ENCODE measurements around the gene GALNT9.

DNA sequence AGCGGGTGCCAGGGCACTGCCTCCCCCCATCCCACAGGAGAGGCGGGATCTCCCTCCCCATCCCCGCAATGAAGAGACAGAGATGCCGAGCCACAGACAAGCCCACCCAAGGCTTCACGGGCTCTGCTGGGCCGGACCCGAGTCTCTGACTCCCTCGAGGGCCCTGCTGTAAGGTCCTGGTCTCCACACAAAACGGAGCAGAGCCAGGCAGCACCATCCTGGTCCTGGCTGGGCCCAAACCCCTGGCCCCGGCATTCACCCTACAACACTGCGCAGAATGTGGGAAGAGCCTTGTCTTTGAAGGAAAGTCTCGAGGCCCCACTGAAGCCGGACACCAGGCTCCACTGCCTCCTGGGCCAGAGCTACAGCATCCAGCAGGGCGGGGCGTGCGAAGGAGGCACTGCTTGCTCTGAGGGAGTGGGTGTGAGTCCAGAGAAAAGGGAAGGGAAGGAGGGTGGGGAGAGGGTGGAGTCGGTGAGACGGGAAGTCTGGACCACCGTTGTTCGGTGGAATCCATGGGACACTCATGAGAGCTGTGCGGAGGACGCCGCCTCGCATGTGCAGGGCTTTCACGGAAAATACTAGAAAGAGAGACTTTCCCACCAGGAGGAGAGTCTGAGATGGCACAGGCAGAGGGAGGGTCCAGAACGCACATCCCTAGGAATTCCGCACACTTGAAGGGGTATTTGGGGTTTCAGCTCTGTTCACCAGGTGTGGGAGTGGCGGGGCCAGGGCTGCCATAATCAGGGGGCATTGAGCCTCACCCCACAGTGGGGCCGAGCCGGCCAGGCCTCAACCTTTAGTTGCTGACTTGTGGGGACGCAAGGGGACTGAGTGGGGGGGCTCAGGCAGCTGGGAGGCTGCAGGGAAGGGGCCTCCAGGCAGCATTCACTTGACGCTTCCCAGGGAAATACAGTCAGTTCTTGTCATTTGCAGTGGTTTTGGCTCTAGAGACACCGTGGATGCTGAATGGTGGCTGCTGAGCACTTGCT lies 36.8 kb downstream of the GALNT9 start:
- TF ChIP-seq, protein P1, sequence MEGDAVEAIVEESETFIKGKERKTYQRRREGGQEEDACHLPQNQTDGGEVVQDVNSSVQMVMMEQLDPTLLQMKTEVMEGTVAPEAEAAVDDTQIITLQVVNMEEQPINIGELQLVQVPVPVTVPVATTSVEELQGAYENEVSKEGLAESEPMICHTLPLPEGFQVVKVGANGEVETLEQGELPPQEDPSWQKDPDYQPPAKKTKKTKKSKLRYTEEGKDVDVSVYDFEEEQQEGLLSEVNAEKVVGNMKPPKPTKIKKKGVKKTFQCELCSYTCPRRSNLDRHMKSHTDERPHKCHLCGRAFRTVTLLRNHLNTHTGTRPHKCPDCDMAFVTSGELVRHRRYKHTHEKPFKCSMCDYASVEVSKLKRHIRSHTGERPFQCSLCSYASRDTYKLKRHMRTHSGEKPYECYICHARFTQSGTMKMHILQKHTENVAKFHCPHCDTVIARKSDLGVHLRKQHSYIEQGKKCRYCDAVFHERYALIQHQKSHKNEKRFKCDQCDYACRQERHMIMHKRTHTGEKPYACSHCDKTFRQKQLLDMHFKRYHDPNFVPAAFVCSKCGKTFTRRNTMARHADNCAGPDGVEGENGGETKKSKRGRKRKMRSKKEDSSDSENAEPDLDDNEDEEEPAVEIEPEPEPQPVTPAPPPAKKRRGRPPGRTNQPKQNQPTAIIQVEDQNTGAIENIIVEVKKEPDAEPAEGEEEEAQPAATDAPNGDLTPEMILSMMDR (IDR thresholded peaks at IDR 0.05 in 2 of 3, conservative IDR thresholded peaks at IDR 0.05 in 1 of 3; ENCODE audit: borderline replicate concordance in 1 of 3, insufficient read depth in 1 of 3, low read depth in 2 of 3, low read length in 2 of 3) = no peak
- no peak for TF ChIP-seq RAD21 (IDR thresholded peaks at IDR 0.05; ENCODE audit: low read depth)
- no peak for TF ChIP-seq EZH2phosphoT487 (IDR thresholded peaks at IDR 0.05; ENCODE audit: borderline replicate concordance)
- TF ChIP-seq EZH2 (IDR thresholded peaks at IDR 0.05) = no peak
- TF ChIP-seq POLR2AphosphoS5 (IDR thresholded peaks at IDR 0.05; ENCODE audit: low read depth, low read length) = no peak
- no peak for TF ChIP-seq POLR2A (IDR thresholded peaks at IDR 0.05; ENCODE audit: borderline replicate concordance, extremely low read depth, insufficient read depth, insufficient read length)
- TF ChIP-seq EGR1 (IDR thresholded peaks at IDR 0.05; ENCODE audit: low read depth) = no peak
- no peak for TF ChIP-seq ZNF274 (IDR thresholded peaks at IDR 0.05; ENCODE audit: low read depth, low read length)
- no peak for TF ChIP-seq JUND (IDR thresholded peaks at IDR 0.05)
- TF ChIP-seq, protein P2, sequence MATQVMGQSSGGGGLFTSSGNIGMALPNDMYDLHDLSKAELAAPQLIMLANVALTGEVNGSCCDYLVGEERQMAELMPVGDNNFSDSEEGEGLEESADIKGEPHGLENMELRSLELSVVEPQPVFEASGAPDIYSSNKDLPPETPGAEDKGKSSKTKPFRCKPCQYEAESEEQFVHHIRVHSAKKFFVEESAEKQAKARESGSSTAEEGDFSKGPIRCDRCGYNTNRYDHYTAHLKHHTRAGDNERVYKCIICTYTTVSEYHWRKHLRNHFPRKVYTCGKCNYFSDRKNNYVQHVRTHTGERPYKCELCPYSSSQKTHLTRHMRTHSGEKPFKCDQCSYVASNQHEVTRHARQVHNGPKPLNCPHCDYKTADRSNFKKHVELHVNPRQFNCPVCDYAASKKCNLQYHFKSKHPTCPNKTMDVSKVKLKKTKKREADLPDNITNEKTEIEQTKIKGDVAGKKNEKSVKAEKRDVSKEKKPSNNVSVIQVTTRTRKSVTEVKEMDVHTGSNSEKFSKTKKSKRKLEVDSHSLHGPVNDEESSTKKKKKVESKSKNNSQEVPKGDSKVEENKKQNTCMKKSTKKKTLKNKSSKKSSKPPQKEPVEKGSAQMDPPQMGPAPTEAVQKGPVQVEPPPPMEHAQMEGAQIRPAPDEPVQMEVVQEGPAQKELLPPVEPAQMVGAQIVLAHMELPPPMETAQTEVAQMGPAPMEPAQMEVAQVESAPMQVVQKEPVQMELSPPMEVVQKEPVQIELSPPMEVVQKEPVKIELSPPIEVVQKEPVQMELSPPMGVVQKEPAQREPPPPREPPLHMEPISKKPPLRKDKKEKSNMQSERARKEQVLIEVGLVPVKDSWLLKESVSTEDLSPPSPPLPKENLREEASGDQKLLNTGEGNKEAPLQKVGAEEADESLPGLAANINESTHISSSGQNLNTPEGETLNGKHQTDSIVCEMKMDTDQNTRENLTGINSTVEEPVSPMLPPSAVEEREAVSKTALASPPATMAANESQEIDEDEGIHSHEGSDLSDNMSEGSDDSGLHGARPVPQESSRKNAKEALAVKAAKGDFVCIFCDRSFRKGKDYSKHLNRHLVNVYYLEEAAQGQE (IDR thresholded peaks at IDR 0.05; ENCODE audit: low read depth) = no peak
- TF ChIP-seq, protein P3, sequence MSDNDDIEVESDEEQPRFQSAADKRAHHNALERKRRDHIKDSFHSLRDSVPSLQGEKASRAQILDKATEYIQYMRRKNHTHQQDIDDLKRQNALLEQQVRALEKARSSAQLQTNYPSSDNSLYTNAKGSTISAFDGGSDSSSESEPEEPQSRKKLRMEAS (IDR thresholded peaks at IDR 0.05) = no peak
- TF ChIP-seq YY1 (IDR thresholded peaks at IDR 0.05; ENCODE audit: extremely low read depth, insufficient replicate concordance, low read depth, low read length) = no peak

Measured in HCT116 (cell line).